Hematopoietic multipotent progenitor cell (in vitro differentiated cells): ENCODE measurements around the gene RAPGEF1. TPM values are rescaled to one million over a fixed set of nuclear protein-coding genes. Genes with fewer than 3 reads are reported as not detected.
"Not testable (repeated sequence)": the region's sequence is repeated elsewhere in the genome, so short reads cannot be mapped to it uniquely, and the experiment has no call there.

ENCODE experiments used
- DNase-seq, 3 donors: peaks; one replicate each; pipeline ENCODE4 v3.0.0-alpha.2; 2011 to 2015; ENCODE audit warnings: low read depth in 2 of 3, low spot score in 2 of 3
- total RNA-seq: library from RNA; depleted of rRNA; stranded (reverse); fragments of >200 nt; gene quantifications from one replicate; pipeline ENCODE4 v1.2.3, GENCODE V29; 2012

Gene RAPGEF1
- total RNA-seq, 1 donor, result 26.1 TPM

GRCh38 chr9:131709010-131709770, 30.7 kb downstream of the RAPGEF1 start:
- DNase-seq, result not testable (repeated sequence)

- DNase-seq, result no peak
Measured at GRCh38 chr9:131708226-131709002, 31.5 kb downstream of the RAPGEF1 start.

- peak in 2 of 3 donors; percentile 77 to 84 for DNase-seq
Measured at GRCh38 chr9:131707733-131708157, 32.1 kb downstream of the RAPGEF1 start.

- no peak for DNase-seq
Measured at GRCh38 chr9:131707050-131707449, 32.8 kb downstream of the RAPGEF1 start.

- no peak for DNase-seq
Measured at GRCh38 chr9:131706608-131706970, 33.3 kb downstream of the RAPGEF1 start.

GRCh38 chr9:131704988-131705387, 34.9 kb downstream of the RAPGEF1 start:
- no peak for DNase-seq

- no peak for DNase-seq
Measured at GRCh38 chr9:131704141-131704983, 35.5 kb downstream of the RAPGEF1 start.

GRCh38 chr9:131703697-131704096, 36.2 kb downstream of the RAPGEF1 start:
- DNase-seq, result no peak

GRCh38 chr9:131702911-131703310, 37.0 kb downstream of the RAPGEF1 start:
- DNase-seq, result no peak

- DNase-seq, result no peak
Measured at GRCh38 chr9:131701789-131702337, 38.0 kb downstream of the RAPGEF1 start.

GRCh38 chr9:131701436-131701781, 38.5 kb downstream of the RAPGEF1 start:
- DNase-seq, result no peak

GRCh38 chr9:131700765-131701435, 39.0 kb downstream of the RAPGEF1 start:
- no peak for DNase-seq

- no peak for DNase-seq
Measured at GRCh38 chr9:131700076-131700475, 39.8 kb downstream of the RAPGEF1 start.

- no peak for DNase-seq
Measured at GRCh38 chr9:131698618-131698985, 41.3 kb downstream of the RAPGEF1 start.

- peak in 2 of 3 donors; percentile 54 to 74 for DNase-seq
Measured at GRCh38 chr9:131697908-131698617, 41.8 kb downstream of the RAPGEF1 start.

GRCh38 chr9:131697097-131697496, 42.8 kb downstream of the RAPGEF1 start:
- no peak for DNase-seq

GRCh38 chr9:131695836-131696460, 43.9 kb downstream of the RAPGEF1 start:
- DNase-seq, result no peak

GRCh38 chr9:131695366-131695765, 44.5 kb downstream of the RAPGEF1 start:
- DNase-seq, result no peak
